ENCODE measurements around the gene VTI1A. TPM values are rescaled to one million over a fixed set of nuclear protein-coding genes. Genes with fewer than 3 reads are reported as not detected.
A peak's percentile ranks its signal among the peaks of the same experiment; 100 is the strongest.

Gene VTI1A
- total and polyA plus RNA-seq, 3 donors from 2014 or later: 25.5 to 85.9 (median 63.4) TPM

- Histone ChIP-seq H3K9me3 (no peaks in the 10 kb centered on the region), H3K4me3 (no peak overlapping the region), H3K36me3 (ENCODE audit: low read depth, missing control alignments) (no peaks in the 10 kb centered on the region), H3K4me1 (peaks cover 13% of the 10 kb centered on the region), H3K27ac (no peak overlapping the region), H3K27me3 (no peaks in the 10 kb centered on the region)
- intact Hi-C loops (cut with DNase I; ENCODE audit: low total_unique reads): no loop called here
- no peak for DNase-seq
- WGBS, 2 donors: 88 to 94% methylated on average over 16 of the region's 16 CpGs
- TF ChIP-seq POLR2A (IDR thresholded peaks at IDR 0.05): no peak
- no peak for TF ChIP-seq CTCF (IDR thresholded peaks at IDR 0.05)
Observed at GRCh38 chr10:112813866-112814591, 367.0 kb downstream of the VTI1A start.

GRCh38 chr10:112815269-112816032 is 368.4 kb downstream of the VTI1A start:
- no peak overlapping the region for H3K4me3 ChIP-seq
- intact Hi-C loops (cut with DNase I; ENCODE audit: low total_unique reads): no loop called here
- no peak for DNase-seq
- H3K36me3 ChIP-seq (ENCODE audit: low read depth, missing control alignments): no peaks in the 10 kb centered on the region
- peak overlapping the region; percentile 21 to 56 for H3K27ac ChIP-seq
- H3K4me1 ChIP-seq: peaks cover 13% of the 10 kb centered on the region
- TF ChIP-seq CTCF (IDR thresholded peaks at IDR 0.05): no peak
- no peak for TF ChIP-seq POLR2A (IDR thresholded peaks at IDR 0.05)
- H3K9me3 ChIP-seq: no peaks in the 10 kb centered on the region
- 68 to 74% methylated on average over 16 of the region's 16 CpGs for WGBS, 2 donors
- H3K27me3 ChIP-seq: no peaks in the 10 kb centered on the region

- no peak overlapping the region for H3K4me3 ChIP-seq
- no peaks in the 10 kb centered on the region for H3K9me3 ChIP-seq
- no peak for DNase-seq
- no peaks in the 10 kb centered on the region for H3K36me3 ChIP-seq (ENCODE audit: low read depth, missing control alignments)
- 53 to 55% methylated on average over 4 of the region's 4 CpGs for WGBS, 2 donors
- H3K27ac ChIP-seq: peak overlapping the region; percentile 21 to 56
- no peak for TF ChIP-seq POLR2A (IDR thresholded peaks at IDR 0.05)
- TF ChIP-seq CTCF (IDR thresholded peaks at IDR 0.05): no peak
- peaks cover 13% of the 10 kb centered on the region for H3K4me1 ChIP-seq
- H3K27me3 ChIP-seq: no peaks in the 10 kb centered on the region
- intact Hi-C loops (cut with DNase I; ENCODE audit: low total_unique reads): no loop called here
Observed at GRCh38 chr10:112816033-112816430, 369.0 kb downstream of the VTI1A start.

GRCh38 chr10:112816891-112817290 is 369.9 kb downstream of the VTI1A start:
- intact Hi-C loops (cut with DNase I; ENCODE audit: low total_unique reads): no loop called here
- Histone ChIP-seq H3K27me3 (no peaks in the 10 kb centered on the region), H3K9me3 (no peaks in the 10 kb centered on the region), H3K27ac (peak overlapping the region in 1 of 2 donors; percentile 56), H3K4me3 (no peak overlapping the region), H3K4me1 (peaks cover 10% of the 10 kb centered on the region), H3K36me3 (ENCODE audit: low read depth, missing control alignments) (no peaks in the 10 kb centered on the region)
- DNase-seq: no peak
- TF ChIP-seq CTCF (IDR thresholded peaks at IDR 0.05) (no peak), POLR2A (IDR thresholded peaks at IDR 0.05) (no peak)
- WGBS, 2 donors: 54 to 67% methylated on average over 13 of the region's 13 CpGs
